IMR-90 (cell line): ENCODE measurements around the gene CEBPG. TPM values are rescaled to one million over a fixed set of nuclear protein-coding genes. Genes with fewer than 3 reads are reported as not detected.

Experiments used
- ATAC-seq: fragments of 200-7000 bp; cut with Tn5 transposase; 2 replicates; pipeline ENCODE4 v1.9.1; 2020; ENCODE audit warnings: low read depth, mild to moderate bottlenecking, moderate library complexity
- BruUV-seq: library from RNA; stranded (reverse); fragments of 400-500 nt; replicated peaks from 2 replicates; lab custom pipeline; 2021; lab: Mats Ljungman, UMichigan
- CTCF ChIA-PET: fragments of 300-600 bp; formaldehyde crosslinking; extraction: SDS; loops from one replicate; lab custom pipeline; 2021; ENCODE audit warnings: antibody characterized with exemption; lab: Yijun Ruan, JAX
- POLR2A ChIA-PET: fragments of 300-600 bp; sonication (Branson Sonifier 250); formaldehyde crosslinking; loops from one replicate; lab custom pipeline; 2022; ENCODE audit warnings: antibody characterized with exemption; ENCODE audit not compliant: unreplicated experiment; lab: Charles Lee
- DNase-seq: peaks from one replicate; pipeline ENCODE4 v3.0.0; 2013
- H2AFZ ChIP-seq: replicated peaks from 2 replicates; pipeline ENCODE3; 2013; ENCODE audit warnings: low read length, mild to moderate bottlenecking; ENCODE audit not compliant: poor library complexity
- H2AK5ac ChIP-seq: 2 replicates; pipeline ENCODE4 v1.6.1; 2013; ENCODE audit warnings: low read depth, low read length, inconsistent platforms
- H2AK9ac ChIP-seq: replicated peaks from 2 replicates; pipeline ENCODE3; 2013; ENCODE audit warnings: mild to moderate bottlenecking, low read depth, low read length, moderate library complexity; ENCODE audit not compliant: poor library complexity
- H2BK120ac ChIP-seq: 2 replicates; pipeline ENCODE4 v1.6.1; 2013; ENCODE audit warnings: low read depth, low read length, inconsistent platforms
- H2BK15ac ChIP-seq: 3 replicates; pipeline ENCODE4 v1.6.1; 2013; ENCODE audit warnings: low read depth, low read length, inconsistent platforms
- H2BK20ac ChIP-seq: 2 replicates; pipeline ENCODE4 v1.6.1; 2013; ENCODE audit warnings: low read depth, mild to moderate bottlenecking, inconsistent platforms, low read length, moderate library complexity
- H2BK5ac ChIP-seq: 2 replicates; pipeline ENCODE4 v1.6.1; 2013; ENCODE audit warnings: mild to moderate bottlenecking, low read depth, low read length, inconsistent platforms; ENCODE audit not compliant: poor library complexity, severe bottlenecking
- H3K14ac ChIP-seq: replicated peaks from 2 replicates; pipeline ENCODE4 v1.6.1; 2013; ENCODE audit warnings: low read depth, low read length, inconsistent platforms
- H3K18ac ChIP-seq: 2 replicates; pipeline ENCODE4 v1.6.1; 2013; ENCODE audit warnings: low read depth, low read length, control low read depth
- H3K23ac ChIP-seq: 2 replicates; pipeline ENCODE4 v1.6.1; 2013; ENCODE audit warnings: low read depth, low read length, inconsistent platforms
- H3K27ac ChIP-seq: 2 replicates; pipeline ENCODE4 v1.5.1; 2013; ENCODE audit warnings: mild to moderate bottlenecking, control low read depth, low read length; ENCODE audit not compliant: insufficient read depth
- H3K27me3 ChIP-seq: 2 replicates; pipeline ENCODE4 v1.6.1; 2013; ENCODE audit warnings: low read length; ENCODE audit not compliant: control insufficient read depth, insufficient read depth
- H3K36me3 ChIP-seq: 2 replicates; pipeline ENCODE4 v1.6.1; 2013; ENCODE audit warnings: low read length, mixed read lengths; ENCODE audit not compliant: control insufficient read depth, insufficient read depth
- H3K4ac ChIP-seq: 2 replicates; pipeline ENCODE4 v1.6.1; 2013; ENCODE audit warnings: low read depth, low read length, inconsistent platforms
- H3K4me1 ChIP-seq: 2 replicates; pipeline ENCODE4 v1.6.1; 2013; ENCODE audit warnings: low read length, mixed read lengths; ENCODE audit not compliant: control insufficient read depth, insufficient read depth
- H3K4me2 ChIP-seq: 2 replicates; pipeline ENCODE4 v1.6.1; 2013; ENCODE audit warnings: low read depth, mild to moderate bottlenecking, control low read depth, low read length, moderate library complexity
- H3K4me3 ChIP-seq: 2 replicates; pipeline ENCODE4 v1.5.1; 2013; ENCODE audit warnings: low read depth, mild to moderate bottlenecking, control low read depth, low read length, moderate library complexity; ENCODE audit not compliant: insufficient read depth
- H3K56ac ChIP-seq: 2 replicates; pipeline ENCODE4 v1.6.1; 2013; ENCODE audit warnings: low read length, inconsistent platforms; ENCODE audit not compliant: insufficient read depth; ENCODE audit errors: extremely low read depth
- H3K79me1 ChIP-seq, 2 experiments: 2 replicates each; pipeline ENCODE4 v1.6.1; 2013; ENCODE audit warnings: low read length in 2 of 2, inconsistent platforms in 1 of 2, low read depth in 1 of 2
- H3K9ac ChIP-seq: 2 replicates; pipeline ENCODE4 v1.6.1; 2013; ENCODE audit warnings: low read depth, low read length, control low read depth
- H3K9me1 ChIP-seq: 2 replicates; pipeline ENCODE4 v1.6.1; 2013; ENCODE audit warnings: low read length, inconsistent platforms; ENCODE audit not compliant: insufficient read depth
- H3K9me3 ChIP-seq: 2 replicates; pipeline ENCODE4 v1.6.1; 2013; ENCODE audit warnings: low read length; ENCODE audit not compliant: control insufficient read depth, insufficient read depth
- H4K20me1 ChIP-seq: 2 replicates; pipeline ENCODE4 v1.6.1; 2013; ENCODE audit warnings: low read length, inconsistent platforms; ENCODE audit not compliant: insufficient read depth
- H4K5ac ChIP-seq: 2 replicates; pipeline ENCODE4 v1.6.1; 2013; ENCODE audit warnings: mild to moderate bottlenecking, low read depth, low read length, control low read depth
- H4K8ac ChIP-seq, 2 experiments: 2 replicates each; pipeline ENCODE4 v1.6.1; 2013; ENCODE audit warnings: low read depth in 2 of 2, low read length in 2 of 2, control low read depth in 1 of 2, inconsistent platforms in 1 of 2
- H4K91ac ChIP-seq: 2 replicates; pipeline ENCODE4 v1.6.1; 2013; ENCODE audit warnings: low read depth, low read length, inconsistent platforms; ENCODE audit not compliant: insufficient read depth
- CEBPB ChIP-seq: IDR thresholded peaks from 2 replicates; pipeline ENCODE4 v1.6.1; 2012; ENCODE audit warnings: low read depth, low read length, improper control_type of control experiment
- FOS ChIP-seq: fragments of 150-350 bp; IDR thresholded peaks from 2 replicates; pipeline ENCODE4 v1.6.1; 2016; ENCODE audit warnings: low read depth, low read length
- MAZ ChIP-seq: IDR thresholded peaks from 2 replicates; pipeline ENCODE4 v1.6.1; 2012; ENCODE audit warnings: low read depth, mild to moderate bottlenecking, low read length, improper control_type of control experiment, moderate library complexity, borderline replicate concordance
- MXI1 ChIP-seq: IDR thresholded peaks from 2 replicates; pipeline ENCODE4 v1.6.1; 2012; ENCODE audit warnings: low read depth, mild to moderate bottlenecking, low read length, moderate library complexity, borderline replicate concordance
- POLR2A ChIP-seq: IDR thresholded peaks from 2 replicates; pipeline ENCODE4 v1.6.1; 2012; ENCODE audit warnings: mild to moderate bottlenecking, low read depth, low read length
- RCOR1 ChIP-seq: IDR thresholded peaks from 2 replicates; pipeline ENCODE4 v1.6.1; 2012; ENCODE audit warnings: mild to moderate bottlenecking, low read length, improper control_type of control experiment; ENCODE audit not compliant: insufficient replicate concordance
- RFX5 ChIP-seq: IDR thresholded peaks from 2 replicates; pipeline ENCODE4 v1.8.0; 2012; ENCODE audit warnings: low read depth, mild to moderate bottlenecking, low read length, moderate library complexity
- SMC3 ChIP-seq: fragments of 150-350 bp; IDR thresholded peaks from 2 replicates; pipeline ENCODE4 v1.6.1; 2016; ENCODE audit warnings: low read depth, mild to moderate bottlenecking, antibody characterized with exemption, low read length, moderate library complexity
- WGBS, 2 experiments: methylation state at CpG; one replicate each; pipeline versions ENCODE4 v1.1.5 to v1.1.7; 2013; ENCODE audit warnings: missing lambda C conversion rate in 2 of 2; ENCODE audit not compliant: insufficient read length in 1 of 2; ENCODE audit errors: extremely low coverage in 2 of 2; 5-methylcytosine and 5-hydroxymethylcytosine counted together
- dilution Hi-C: fragments of 300-500 bp; cut with HindIII; formaldehyde crosslinking; loops from one replicate; pipeline ENCODE4 v1.14.3; 2018; ENCODE audit warnings: low sequenced_read_pairs; ENCODE audit not compliant: unreplicated experiment
- in situ Hi-C: fragments of 300-500 bp; cut with MboI; formaldehyde crosslinking; loops from 3 replicates; pipeline ENCODE4 v1.14.3; 2019; ENCODE audit warnings: low sequenced_read_pairs, inconsistent platforms, mixed read lengths
- intact Hi-C: fragments of 100-400 bp; cut with micrococcal nuclease; formaldehyde crosslinking; loops from 2 replicates; pipeline ENCODE4 v1.10.0; 2022
- polyA plus RNA-seq, 3 experiments: library from polyadenylated mRNA; depleted of rRNA; stranded (reverse); fragments of >200 nt; gene quantifications; 2 replicates each; pipeline ENCODE4 v1.2.3, GENCODE V29; 2012; ENCODE audit warnings: low replicate concordance in 1 of 3
- total RNA-seq: library from RNA; depleted of rRNA; stranded (reverse); fragments of >200 nt; gene quantifications from 2 replicates; pipeline ENCODE4 v1.2.3, GENCODE V29; 2012
- TF ChIP-seq, protein P1 (sequence below): conservative IDR thresholded peaks from 2 replicates; pipeline ENCODE4 v1.5.1; 2012; ENCODE audit warnings: mild to moderate bottlenecking, low read depth, low read length, improper control_type of control experiment
- TF ChIP-seq, protein P2 (sequence below): fragments of 150-350 bp; IDR thresholded peaks from 2 replicates; pipeline ENCODE4 v1.6.1; 2016; ENCODE audit warnings: low read depth, mild to moderate bottlenecking, low read length, moderate library complexity, borderline replicate concordance
- TF ChIP-seq, protein P3 (sequence below): fragments of 150-350 bp; IDR thresholded peaks from 2 replicates; pipeline ENCODE4 v1.6.1; 2017; ENCODE audit warnings: mild to moderate bottlenecking, antibody characterized with exemption, low read length, low read depth

Gene CEBPG
- total and polyA plus RNA-seq, 2 of the 4 experiments (the other 2 are of a cell fraction): 9.2 to 14.3 TPM

DNA sequence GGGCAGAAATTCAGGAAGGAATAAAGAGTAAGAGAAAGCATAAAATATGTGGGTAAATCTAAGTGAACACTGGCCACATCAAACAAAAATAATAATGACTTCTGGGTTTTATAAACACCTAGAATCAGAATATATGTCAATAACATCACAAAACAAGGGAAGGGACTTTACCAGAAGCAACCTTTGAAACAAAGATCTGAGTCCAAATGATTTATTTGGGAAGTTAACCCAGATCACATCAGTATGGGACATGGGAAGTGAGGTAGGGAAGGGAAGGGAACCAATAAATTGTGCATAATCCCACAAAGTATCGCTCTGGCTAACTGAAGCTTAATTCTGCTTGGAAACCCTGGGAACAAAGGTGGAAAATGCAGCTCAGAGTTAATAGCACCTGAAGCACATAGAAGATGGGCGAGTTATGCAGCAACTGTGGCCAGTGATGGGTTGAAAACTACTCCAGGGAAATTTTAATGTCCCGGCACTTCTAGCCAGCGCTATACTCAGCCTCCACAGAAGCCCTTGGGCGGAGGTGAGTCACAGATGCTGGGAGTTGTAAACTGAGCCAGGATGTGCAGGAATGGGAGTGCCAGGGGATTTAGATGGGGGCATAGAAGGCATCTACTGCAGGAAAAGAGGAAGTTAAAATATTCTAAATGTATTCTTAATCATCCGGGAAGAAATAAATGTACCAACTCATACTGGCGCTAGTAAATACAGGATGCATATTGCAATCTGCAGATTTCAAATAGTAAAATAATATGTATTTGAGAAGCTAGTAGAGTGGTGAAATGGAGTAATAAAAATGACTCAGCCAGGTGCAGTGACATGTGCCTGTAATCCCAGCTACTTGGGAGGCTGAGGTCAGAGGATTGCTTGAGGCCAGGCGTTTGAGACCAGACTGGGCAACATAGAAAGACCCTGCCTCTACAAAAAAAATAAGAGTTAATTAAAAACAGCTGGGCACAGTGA, 34.2 kb upstream of the CEBPG start (continued):
- TF ChIP-seq POLR2A: no peak
- no peak for TF ChIP-seq SMC3

DNA sequence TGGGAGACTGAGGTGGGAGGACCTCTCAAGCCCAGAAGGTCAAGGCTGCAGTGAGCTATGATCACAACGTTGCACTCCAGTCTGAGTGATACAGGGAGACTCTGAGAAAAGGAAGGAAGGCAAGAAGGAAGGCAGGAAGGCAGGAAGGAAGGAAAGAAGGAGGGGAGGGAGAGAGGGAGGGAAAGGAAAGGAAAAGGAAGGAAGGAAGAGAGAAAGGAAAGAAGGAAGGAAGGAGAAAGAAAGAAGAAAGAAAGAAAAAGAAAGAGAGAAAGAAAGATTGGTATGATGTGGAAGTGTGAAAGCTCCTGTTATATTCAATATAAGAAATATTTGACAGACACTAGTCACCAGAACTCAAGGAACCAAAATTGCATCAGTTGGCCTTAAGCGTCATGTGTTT, 32.5 kb upstream of the CEBPG start:
- Histone ChIP-seq H4K20me1 (no peaks in the 10 kb centered on the region), H3K4me1 (no peaks in the 10 kb centered on the region), H3K36me3 (no peaks in the 10 kb centered on the region), H2BK120ac (no peak overlapping the region), H3K23ac (no peak overlapping the region), H2BK5ac (no peak overlapping the region), H2AFZ (no peak overlapping the region), H3K27ac (no peak overlapping the region), H4K5ac (no peak overlapping the region), H4K8ac (no peak overlapping the region), H3K4me2 (no peak overlapping the region), H3K9me3 (no peaks in the 10 kb centered on the region), H2AK9ac (no peak overlapping the region), H3K14ac (no peak overlapping the region), H3K79me1 (no peaks in the 10 kb centered on the region), H3K18ac (no peak overlapping the region), H3K4me3 (no peak overlapping the region), H3K9ac (no peak overlapping the region), H2BK20ac (no peak overlapping the region), H3K4ac (no peak overlapping the region), H3K56ac (no peak overlapping the region), H3K27me3 (peaks cover 3% of the 10 kb centered on the region), H3K9me1 (no peaks in the 10 kb centered on the region), H2BK15ac (no peak overlapping the region), H2AK5ac (no peak overlapping the region), H4K91ac (no peak overlapping the region)
- no TSS peak for BruUV-seq
- 22% methylated on average over 1 of the region's 2 CpGs; no CpG with 5 or more reads in 1 of the 2 experiments for WGBS, 2 experiments
- in situ Hi-C loops: no loop called here
- ChIA-PET CTCF (interaction anchor here (0.6 kb wide), 1 partner anchor 30 kb away, joined by 3 read pairs; no protein-coding TSS in a partner anchor), POLR2A (no interaction called here)
- no peak for ATAC-seq
- intact Hi-C loops: no loop called here
- DNase-seq: no peak
- dilution Hi-C loops: no loop called here
- TF ChIP-seq MAZ (no peak), RFX5 (no peak), POLR2A (no peak), MXI1 (no peak), CEBPB (no peak), FOS (no peak), SMC3 (no peak), RCOR1 (no peak)
- TF ChIP-seq, protein P1, sequence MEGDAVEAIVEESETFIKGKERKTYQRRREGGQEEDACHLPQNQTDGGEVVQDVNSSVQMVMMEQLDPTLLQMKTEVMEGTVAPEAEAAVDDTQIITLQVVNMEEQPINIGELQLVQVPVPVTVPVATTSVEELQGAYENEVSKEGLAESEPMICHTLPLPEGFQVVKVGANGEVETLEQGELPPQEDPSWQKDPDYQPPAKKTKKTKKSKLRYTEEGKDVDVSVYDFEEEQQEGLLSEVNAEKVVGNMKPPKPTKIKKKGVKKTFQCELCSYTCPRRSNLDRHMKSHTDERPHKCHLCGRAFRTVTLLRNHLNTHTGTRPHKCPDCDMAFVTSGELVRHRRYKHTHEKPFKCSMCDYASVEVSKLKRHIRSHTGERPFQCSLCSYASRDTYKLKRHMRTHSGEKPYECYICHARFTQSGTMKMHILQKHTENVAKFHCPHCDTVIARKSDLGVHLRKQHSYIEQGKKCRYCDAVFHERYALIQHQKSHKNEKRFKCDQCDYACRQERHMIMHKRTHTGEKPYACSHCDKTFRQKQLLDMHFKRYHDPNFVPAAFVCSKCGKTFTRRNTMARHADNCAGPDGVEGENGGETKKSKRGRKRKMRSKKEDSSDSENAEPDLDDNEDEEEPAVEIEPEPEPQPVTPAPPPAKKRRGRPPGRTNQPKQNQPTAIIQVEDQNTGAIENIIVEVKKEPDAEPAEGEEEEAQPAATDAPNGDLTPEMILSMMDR: no peak
- TF ChIP-seq, protein P2, sequence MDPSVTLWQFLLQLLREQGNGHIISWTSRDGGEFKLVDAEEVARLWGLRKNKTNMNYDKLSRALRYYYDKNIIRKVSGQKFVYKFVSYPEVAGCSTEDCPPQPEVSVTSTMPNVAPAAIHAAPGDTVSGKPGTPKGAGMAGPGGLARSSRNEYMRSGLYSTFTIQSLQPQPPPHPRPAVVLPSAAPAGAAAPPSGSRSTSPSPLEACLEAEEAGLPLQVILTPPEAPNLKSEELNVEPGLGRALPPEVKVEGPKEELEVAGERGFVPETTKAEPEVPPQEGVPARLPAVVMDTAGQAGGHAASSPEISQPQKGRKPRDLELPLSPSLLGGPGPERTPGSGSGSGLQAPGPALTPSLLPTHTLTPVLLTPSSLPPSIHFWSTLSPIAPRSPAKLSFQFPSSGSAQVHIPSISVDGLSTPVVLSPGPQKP: no peak
- TF ChIP-seq, protein P3, sequence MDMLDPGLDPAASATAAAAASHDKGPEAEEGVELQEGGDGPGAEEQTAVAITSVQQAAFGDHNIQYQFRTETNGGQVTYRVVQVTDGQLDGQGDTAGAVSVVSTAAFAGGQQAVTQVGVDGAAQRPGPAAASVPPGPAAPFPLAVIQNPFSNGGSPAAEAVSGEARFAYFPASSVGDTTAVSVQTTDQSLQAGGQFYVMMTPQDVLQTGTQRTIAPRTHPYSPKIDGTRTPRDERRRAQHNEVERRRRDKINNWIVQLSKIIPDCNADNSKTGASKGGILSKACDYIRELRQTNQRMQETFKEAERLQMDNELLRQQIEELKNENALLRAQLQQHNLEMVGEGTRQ: no peak
